ENCODE results near the gene FRMD5. TPM values are rescaled to one million over a fixed set of nuclear protein-coding genes. Genes with fewer than 3 reads are reported as not detected.

Gene FRMD5
- total RNA-seq, 4 donors from 2014 or later: 0.40 to 1.5 (median 1.1) TPM; not detected in 1

GRCh38 chr15:44101286-44101685, 93.8 kb downstream of the FRMD5 start:
- H3K4me1 ChIP-seq: peaks cover 0 to 6% (median 0%) of the 10 kb centered on the region in 4 donors
- H3K9me3 ChIP-seq: no peaks in the 10 kb centered on the region
- H3K4me3 ChIP-seq: no peak overlapping the region
- H3K27ac ChIP-seq: no peak overlapping the region
- H3K27me3 ChIP-seq: no peaks in the 10 kb centered on the region
- in situ Hi-C loops (cut with MboI; ENCODE audit: low pct_ligation_motif_present in 1 of 4, low pct_unique_long_range_greater_than_20kb in 1 of 4, low sequenced_read_pairs in 3 of 4): no loop called here
- DNase-seq: no peak
- no peaks in the 10 kb centered on the region for H3K36me3 ChIP-seq
- intact Hi-C loops (cut with DNase I; ENCODE audit: low total_unique reads): no loop called here
- TF ChIP-seq POLR2A (IDR thresholded peaks at IDR 0.05) (no peak), POLR2AphosphoS5 (IDR thresholded peaks at IDR 0.05) (no peak), EP300 (IDR thresholded peaks at IDR 0.05; ENCODE audit: low read depth) (no peak)
- TF ChIP-seq, protein P1, sequence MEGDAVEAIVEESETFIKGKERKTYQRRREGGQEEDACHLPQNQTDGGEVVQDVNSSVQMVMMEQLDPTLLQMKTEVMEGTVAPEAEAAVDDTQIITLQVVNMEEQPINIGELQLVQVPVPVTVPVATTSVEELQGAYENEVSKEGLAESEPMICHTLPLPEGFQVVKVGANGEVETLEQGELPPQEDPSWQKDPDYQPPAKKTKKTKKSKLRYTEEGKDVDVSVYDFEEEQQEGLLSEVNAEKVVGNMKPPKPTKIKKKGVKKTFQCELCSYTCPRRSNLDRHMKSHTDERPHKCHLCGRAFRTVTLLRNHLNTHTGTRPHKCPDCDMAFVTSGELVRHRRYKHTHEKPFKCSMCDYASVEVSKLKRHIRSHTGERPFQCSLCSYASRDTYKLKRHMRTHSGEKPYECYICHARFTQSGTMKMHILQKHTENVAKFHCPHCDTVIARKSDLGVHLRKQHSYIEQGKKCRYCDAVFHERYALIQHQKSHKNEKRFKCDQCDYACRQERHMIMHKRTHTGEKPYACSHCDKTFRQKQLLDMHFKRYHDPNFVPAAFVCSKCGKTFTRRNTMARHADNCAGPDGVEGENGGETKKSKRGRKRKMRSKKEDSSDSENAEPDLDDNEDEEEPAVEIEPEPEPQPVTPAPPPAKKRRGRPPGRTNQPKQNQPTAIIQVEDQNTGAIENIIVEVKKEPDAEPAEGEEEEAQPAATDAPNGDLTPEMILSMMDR (IDR thresholded peaks at IDR 0.05): no peak

- no peak for DNase-seq
- peaks cover 0 to 6% (median 0%) of the 10 kb centered on the region in 4 donors for H3K4me1 ChIP-seq
- TF ChIP-seq, protein P1 (IDR thresholded peaks at IDR 0.05): no peak
- TF ChIP-seq POLR2A (IDR thresholded peaks at IDR 0.05) (no peak), POLR2AphosphoS5 (IDR thresholded peaks at IDR 0.05) (no peak), EP300 (IDR thresholded peaks at IDR 0.05; ENCODE audit: low read depth) (no peak)
- in situ Hi-C loops (cut with MboI; ENCODE audit: low pct_ligation_motif_present in 1 of 4, low pct_unique_long_range_greater_than_20kb in 1 of 4, low sequenced_read_pairs in 3 of 4): no loop called here
- WGBS, 2 donors (ENCODE audit: low coverage in 1 of 2): 93% methylated on average over 1 of the region's 1 CpG
- H3K27ac ChIP-seq: no peak overlapping the region
- no peaks in the 10 kb centered on the region for H3K36me3 ChIP-seq
- intact Hi-C loops (cut with DNase I; ENCODE audit: low total_unique reads): no loop called here
- no peak overlapping the region for H3K4me3 ChIP-seq
- H3K9me3 ChIP-seq: no peaks in the 10 kb centered on the region
- H3K27me3 ChIP-seq: no peaks in the 10 kb centered on the region
Observed at GRCh38 chr15:44099671-44100070, 95.4 kb downstream of the FRMD5 start.

DNA sequence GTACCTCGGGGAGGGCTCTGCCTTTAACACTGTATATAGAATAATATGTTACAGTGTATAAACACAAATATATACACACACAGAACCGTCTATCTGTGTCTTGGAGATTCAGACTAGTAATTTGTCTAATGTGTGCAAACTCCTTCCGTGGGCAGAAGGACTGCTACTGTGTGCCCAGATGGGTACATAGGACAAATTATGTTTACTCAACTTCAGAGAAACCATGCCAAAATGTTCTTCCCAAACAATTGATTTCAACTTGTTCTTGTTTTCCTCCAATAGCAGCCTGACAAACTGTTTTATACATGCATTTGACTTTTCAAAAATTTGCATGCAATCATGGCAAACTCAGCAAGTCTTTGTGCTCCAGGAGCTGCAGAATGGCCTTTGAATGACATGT, 97.5 kb downstream of the FRMD5 start:
- intact Hi-C loops (cut with DNase I; ENCODE audit: low total_unique reads): no loop called here
- Histone ChIP-seq H3K27ac (no peak overlapping the region), H3K4me1 (peaks cover 0 to 3% (median 0%) of the 10 kb centered on the region in 4 donors), H3K9me3 (no peaks in the 10 kb centered on the region), H3K36me3 (no peaks in the 10 kb centered on the region), H3K27me3 (no peaks in the 10 kb centered on the region), H3K4me3 (no peak overlapping the region)
- TF ChIP-seq, protein P1 (IDR thresholded peaks at IDR 0.05): no peak
- TF ChIP-seq POLR2A (IDR thresholded peaks at IDR 0.05) (no peak), POLR2AphosphoS5 (IDR thresholded peaks at IDR 0.05) (no peak), EP300 (IDR thresholded peaks at IDR 0.05; ENCODE audit: low read depth) (no peak)
- in situ Hi-C loops (cut with MboI; ENCODE audit: low pct_ligation_motif_present in 1 of 4, low pct_unique_long_range_greater_than_20kb in 1 of 4, low sequenced_read_pairs in 3 of 4): no loop called here
- 36 to 40% methylated on average over 1 to 3 of the region's 3 CpGs for WGBS, 2 donors (ENCODE audit: low coverage in 1 of 2)
- no peak for DNase-seq

DNA sequence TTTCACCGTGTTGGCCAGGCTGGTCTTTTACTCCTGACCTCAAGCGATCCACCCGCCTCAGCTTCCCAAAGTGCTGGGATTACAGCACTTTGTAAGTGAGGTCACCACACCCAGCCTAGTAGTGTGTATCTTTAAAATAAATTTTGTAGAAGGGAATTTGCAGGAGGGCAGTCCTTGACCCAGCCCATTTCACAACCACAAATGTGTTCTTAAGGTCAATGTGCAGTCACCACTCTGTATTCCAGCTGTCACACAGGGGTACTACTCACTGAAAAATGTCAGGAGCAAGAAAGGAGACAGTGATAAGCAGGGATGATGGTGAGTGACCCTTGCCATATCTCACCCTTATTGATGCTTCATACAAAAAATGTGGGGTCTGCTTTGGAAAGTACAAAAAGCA, 98.5 kb downstream of the FRMD5 start:
- intact Hi-C loops (cut with DNase I; ENCODE audit: low total_unique reads) (no loop called here), in situ Hi-C loops (cut with MboI; ENCODE audit: low pct_ligation_motif_present in 1 of 4, low pct_unique_long_range_greater_than_20kb in 1 of 4, low sequenced_read_pairs in 3 of 4) (no loop called here)
- Histone ChIP-seq H3K27ac (no peak overlapping the region), H3K4me1 (no peaks in the 10 kb centered on the region), H3K36me3 (no peaks in the 10 kb centered on the region), H3K27me3 (no peaks in the 10 kb centered on the region), H3K4me3 (no peak overlapping the region), H3K9me3 (no peaks in the 10 kb centered on the region)
- 80 to 94% methylated on average over 1 to 3 of the region's 3 CpGs for WGBS, 2 donors (ENCODE audit: low coverage in 1 of 2)
- TF ChIP-seq POLR2AphosphoS5 (IDR thresholded peaks at IDR 0.05) (no peak), EP300 (IDR thresholded peaks at IDR 0.05; ENCODE audit: low read depth) (no peak), POLR2A (IDR thresholded peaks at IDR 0.05) (no peak)
- TF ChIP-seq, protein P1 (IDR thresholded peaks at IDR 0.05): no peak
- DNase-seq: no peak
